ENCODE measurements around the gene MRPL47. TPM values are rescaled to one million over a fixed set of nuclear protein-coding genes. Genes with fewer than 3 reads are reported as not detected.
A peak's percentile ranks its signal among the peaks of the same experiment; 100 is the strongest.

Gene MRPL47
- total RNA-seq, 3 donors from 2014 or later: 26.1 to 36.8 (median 27.3) TPM

- intact Hi-C loops (cut with DNase I, micrococcal nuclease): no loop called here
- DNase-seq: no peak
- Histone ChIP-seq H3K36me3 (ENCODE audit: low read depth) (no peaks in the 10 kb centered on the region), H3K9me3 (no peaks in the 10 kb centered on the region), H3K4me1 (ENCODE audit: low read depth) (no peaks in the 10 kb centered on the region), H3K4me3 (no peak overlapping the region)
- TF ChIP-seq CTCF (IDR thresholded peaks at IDR 0.05): no peak
- no peak for ATAC-seq
These were observed 43.6 kb downstream of the MRPL47 start for GRCh38 chr3:179560791-179561190.

- DNase-seq: peak in 2 of 3 donors; percentile 63 to 64
- Histone ChIP-seq H3K9me3 (no peaks in the 10 kb centered on the region), H3K4me3 (no peak overlapping the region), H3K4me1 (ENCODE audit: low read depth) (no peaks in the 10 kb centered on the region), H3K36me3 (ENCODE audit: low read depth) (no peaks in the 10 kb centered on the region)
- ATAC-seq: no peak
- intact Hi-C loops (cut with DNase I, micrococcal nuclease): loop anchor here in 1 of 2 donors (10.0 kb wide), 1 partner anchor 134 kb away; no protein-coding TSS in a partner anchor
- peak; percentile 33 for TF ChIP-seq CTCF (IDR thresholded peaks at IDR 0.05)
These were observed 45.6 kb downstream of the MRPL47 start for GRCh38 chr3:179558742-179559364.

- no peak for TF ChIP-seq CTCF (IDR thresholded peaks at IDR 0.05)
- no peak overlapping the region for H3K4me3 ChIP-seq
- H3K36me3 ChIP-seq (ENCODE audit: low read depth): no peaks in the 10 kb centered on the region
- intact Hi-C loops (cut with DNase I, micrococcal nuclease): loop anchor here in 1 of 2 donors (10.0 kb wide), 1 partner anchor 127 kb away; no protein-coding TSS in a partner anchor
- H3K9me3 ChIP-seq: no peaks in the 10 kb centered on the region
- H3K4me1 ChIP-seq (ENCODE audit: low read depth): no peaks in the 10 kb centered on the region
- ATAC-seq (no peak), DNase-seq (no peak)
These were observed 52.9 kb downstream of the MRPL47 start for GRCh38 chr3:179551349-179552105.

GRCh38 chr3:179546814-179547241 lies 57.6 kb downstream of the MRPL47 start:
- ATAC-seq (no peak), DNase-seq (no peak)
- Histone ChIP-seq H3K4me1 (ENCODE audit: low read depth) (no peaks in the 10 kb centered on the region), H3K36me3 (ENCODE audit: low read depth) (no peaks in the 10 kb centered on the region), H3K4me3 (no peak overlapping the region), H3K9me3 (no peaks in the 10 kb centered on the region)
- intact Hi-C loops (cut with DNase I, micrococcal nuclease): no loop called here
- TF ChIP-seq CTCF (IDR thresholded peaks at IDR 0.05): no peak

GRCh38 chr3:179544981-179545645 lies 59.3 kb downstream of the MRPL47 start:
- Histone ChIP-seq H3K4me1 (ENCODE audit: low read depth) (no peaks in the 10 kb centered on the region), H3K36me3 (ENCODE audit: low read depth) (no peaks in the 10 kb centered on the region), H3K9me3 (no peaks in the 10 kb centered on the region), H3K4me3 (no peak overlapping the region)
- DNase-seq (no peak), ATAC-seq (no peak)
- TF ChIP-seq CTCF (IDR thresholded peaks at IDR 0.05): no peak
- intact Hi-C loops (cut with DNase I, micrococcal nuclease): no loop called here
